NCI-H524 treated with DMSO at 0.1 percent for 48 hours (cell line): ENCODE results near the gene MEP1B.
"Not testable (repeated sequence)": the region's sequence is repeated elsewhere in the genome, so short reads cannot be mapped to it uniquely, and the experiment has no call there.

Experiments
- DNase-seq: peaks from one replicate; lab custom pipeline; 2025; lab: John Stamatoyannopoulos, UW

Gene MEP1B

GRCh38 chr18:32189790-32190189 lies at the start of gene MEP1B:
Gene MEP1B, plus strand, starts transcription at chr18:32190039. Its CDS starts 32 bp downstream, at chr18:32190071.
- no peak for DNase-seq

- DNase-seq, result no peak
Measured at GRCh38 chr18:32148185-32148870, 41.5 kb upstream of the MEP1B start.

- DNase-seq, result no peak
Measured at GRCh38 chr18:32152705-32153448, 37.0 kb upstream of the MEP1B start.

- DNase-seq, result no peak
Measured at GRCh38 chr18:32156855-32157254, 33.0 kb upstream of the MEP1B start.

GRCh38 chr18:32157580-32157979 lies 32.3 kb upstream of the MEP1B start:
- DNase-seq, result no peak

- peak; percentile 61 for DNase-seq
Measured at GRCh38 chr18:32158108-32158624, 31.7 kb upstream of the MEP1B start.

- DNase-seq, result not testable (repeated sequence)
Measured at GRCh38 chr18:32158631-32159030, 31.2 kb upstream of the MEP1B start.

- DNase-seq, result no peak
Measured at GRCh38 chr18:32160547-32160946, 29.3 kb upstream of the MEP1B start.

GRCh38 chr18:32167980-32168730 lies 21.7 kb upstream of the MEP1B start:
- DNase-seq, result no peak

- no peak for DNase-seq
Measured at GRCh38 chr18:32173654-32174053, 16.2 kb upstream of the MEP1B start.

GRCh38 chr18:32174719-32175118 lies 15.1 kb upstream of the MEP1B start:
- DNase-seq, result no peak

GRCh38 chr18:32175265-32175664 lies 14.6 kb upstream of the MEP1B start:
- DNase-seq, result no peak

- DNase-seq, result not testable (repeated sequence)
Measured at GRCh38 chr18:32176745-32177144, 13.1 kb upstream of the MEP1B start.

- no peak for DNase-seq
Measured at GRCh38 chr18:32177530-32177929, 12.3 kb upstream of the MEP1B start.

GRCh38 chr18:32183503-32183902 lies 6.3 kb upstream of the MEP1B start:
- no peak for DNase-seq

- DNase-seq, result no peak
Measured at GRCh38 chr18:32190209-32190608, 370 bp downstream of the MEP1B start.

- DNase-seq, result no peak
Measured at GRCh38 chr18:32195881-32196815, 6.3 kb downstream of the MEP1B start.

GRCh38 chr18:32200766-32201165 lies 10.9 kb downstream of the MEP1B start:
- peak; percentile 70 for DNase-seq

GRCh38 chr18:32201948-32202672 lies 12.3 kb downstream of the MEP1B start:
- no peak for DNase-seq

- DNase-seq, result no peak
Measured at GRCh38 chr18:32208023-32208422, 18.2 kb downstream of the MEP1B start.

- DNase-seq, result no peak
Measured at GRCh38 chr18:32208577-32208976, 18.7 kb downstream of the MEP1B start.
